RWPE1 (cell line): ENCODE data around the gene COMP.
A peak's percentile ranks its signal among the peaks of the same experiment; 100 is the strongest.

Experiments
- CTCF ChIA-PET: fragments of 350-600 bp; sonication (Branson Sonifier 250); formaldehyde crosslinking; extraction: SDS; loops from one replicate; lab custom pipeline; 2021; lab: Yijun Ruan, JAX
- POLR2A ChIA-PET: fragments of 400-600 bp; formaldehyde crosslinking; extraction: SDS; loops from one replicate; lab custom pipeline; 2020; ENCODE audit warnings: antibody characterized with exemption; ENCODE audit not compliant: low non-redundant PET; lab: Yijun Ruan, JAX
- DNase-seq: peaks from one replicate; pipeline ENCODE4 v3.0.0; 2012; ENCODE audit warnings: low spot score
- H3K27ac ChIP-seq: fragments of 450-650 bp; 2 replicates; pipeline ENCODE4 v1.5.1; 2017
- TF ChIP-seq, protein P1 (sequence below): fragments of 450-650 bp; conservative IDR thresholded peaks from 2 replicates; pipeline ENCODE4 v1.5.1; 2017; ENCODE audit warnings: low read depth, mild to moderate bottlenecking

The COMP gene

DNA sequence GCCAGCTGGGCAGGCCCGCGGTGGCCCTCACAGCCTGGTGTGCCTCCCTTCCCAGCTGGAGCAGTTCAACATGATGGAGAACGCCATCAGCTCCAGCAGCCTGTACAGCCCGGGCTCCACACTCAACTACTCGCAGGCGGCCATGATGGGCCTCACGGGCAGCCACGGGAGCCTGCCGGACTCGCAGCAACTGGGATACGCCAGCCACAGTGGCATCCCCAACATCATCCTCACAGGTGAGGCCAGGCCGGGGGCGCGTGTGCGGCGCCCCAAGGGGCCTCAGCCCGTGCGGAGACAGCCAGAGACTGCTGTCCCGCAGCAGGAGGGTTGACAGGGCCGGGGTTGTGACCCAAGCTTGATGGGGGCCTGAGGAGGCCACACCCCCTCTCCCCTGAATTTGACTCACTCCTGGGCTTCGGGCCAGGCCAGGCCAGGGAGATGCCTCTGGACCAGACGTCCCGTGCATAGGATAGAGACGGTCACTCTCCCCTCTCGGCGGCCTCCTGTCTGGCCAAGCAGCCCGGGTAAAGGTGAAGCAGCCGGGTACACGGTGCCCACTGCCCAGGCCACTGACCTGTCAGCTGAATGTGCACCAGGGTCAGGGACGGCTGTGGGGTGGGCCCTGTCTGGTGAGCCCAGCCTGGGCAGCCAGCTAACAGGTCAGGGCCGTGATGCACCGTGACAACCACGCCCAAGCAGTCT, 15.4 kb downstream of the COMP start:
- CTCF ChIA-PET: interaction anchor here (0.5 kb wide), 1 partner anchor 115 kb away, joined by 3 read pairs; no protein-coding TSS in a partner anchor
- peak; percentile 52 for DNase-seq
- POLR2A ChIA-PET: no interaction called here
- TF ChIP-seq, protein P1, sequence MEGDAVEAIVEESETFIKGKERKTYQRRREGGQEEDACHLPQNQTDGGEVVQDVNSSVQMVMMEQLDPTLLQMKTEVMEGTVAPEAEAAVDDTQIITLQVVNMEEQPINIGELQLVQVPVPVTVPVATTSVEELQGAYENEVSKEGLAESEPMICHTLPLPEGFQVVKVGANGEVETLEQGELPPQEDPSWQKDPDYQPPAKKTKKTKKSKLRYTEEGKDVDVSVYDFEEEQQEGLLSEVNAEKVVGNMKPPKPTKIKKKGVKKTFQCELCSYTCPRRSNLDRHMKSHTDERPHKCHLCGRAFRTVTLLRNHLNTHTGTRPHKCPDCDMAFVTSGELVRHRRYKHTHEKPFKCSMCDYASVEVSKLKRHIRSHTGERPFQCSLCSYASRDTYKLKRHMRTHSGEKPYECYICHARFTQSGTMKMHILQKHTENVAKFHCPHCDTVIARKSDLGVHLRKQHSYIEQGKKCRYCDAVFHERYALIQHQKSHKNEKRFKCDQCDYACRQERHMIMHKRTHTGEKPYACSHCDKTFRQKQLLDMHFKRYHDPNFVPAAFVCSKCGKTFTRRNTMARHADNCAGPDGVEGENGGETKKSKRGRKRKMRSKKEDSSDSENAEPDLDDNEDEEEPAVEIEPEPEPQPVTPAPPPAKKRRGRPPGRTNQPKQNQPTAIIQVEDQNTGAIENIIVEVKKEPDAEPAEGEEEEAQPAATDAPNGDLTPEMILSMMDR: no peak
- peak overlapping the region; percentile 47 for H3K27ac ChIP-seq

DNA sequence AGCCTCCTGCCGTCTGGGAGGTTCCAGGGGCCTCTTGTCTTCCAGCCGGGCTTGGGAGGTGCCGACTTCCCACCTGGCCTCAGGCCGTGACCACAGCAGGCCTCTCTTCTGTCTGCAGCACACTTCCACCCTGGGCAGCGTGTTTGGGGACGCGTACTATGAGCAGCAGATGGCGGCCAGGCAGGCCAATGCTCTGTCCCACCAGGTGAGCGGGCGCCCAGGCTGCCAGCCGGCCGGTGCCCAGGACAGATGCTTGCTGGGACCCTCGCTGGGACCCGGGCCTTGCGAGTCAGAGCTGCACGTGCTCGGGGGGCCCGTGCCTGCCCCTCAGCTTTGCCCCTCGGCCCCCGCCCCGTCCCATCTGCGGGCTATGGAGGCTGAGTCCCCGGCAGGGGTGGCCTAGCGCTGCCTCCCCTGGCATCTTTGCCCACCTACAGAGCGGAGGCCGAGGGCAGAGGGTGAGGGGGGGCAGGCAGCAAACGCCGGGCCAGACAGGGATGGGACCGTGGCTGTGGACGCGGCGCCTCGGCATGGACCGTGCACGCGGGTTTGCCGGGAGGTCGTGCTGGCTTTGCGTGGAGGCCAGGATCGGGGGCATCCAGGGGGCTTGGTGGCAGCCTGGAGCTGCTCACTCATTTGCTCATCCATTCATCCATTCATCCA, 16.2 kb downstream of the COMP start:
- POLR2A ChIA-PET: no interaction called here
- H3K27ac ChIP-seq: no peak overlapping the region
- TF ChIP-seq, protein P1: no peak
- no peak for DNase-seq
- CTCF ChIA-PET: no interaction called here

DNA sequence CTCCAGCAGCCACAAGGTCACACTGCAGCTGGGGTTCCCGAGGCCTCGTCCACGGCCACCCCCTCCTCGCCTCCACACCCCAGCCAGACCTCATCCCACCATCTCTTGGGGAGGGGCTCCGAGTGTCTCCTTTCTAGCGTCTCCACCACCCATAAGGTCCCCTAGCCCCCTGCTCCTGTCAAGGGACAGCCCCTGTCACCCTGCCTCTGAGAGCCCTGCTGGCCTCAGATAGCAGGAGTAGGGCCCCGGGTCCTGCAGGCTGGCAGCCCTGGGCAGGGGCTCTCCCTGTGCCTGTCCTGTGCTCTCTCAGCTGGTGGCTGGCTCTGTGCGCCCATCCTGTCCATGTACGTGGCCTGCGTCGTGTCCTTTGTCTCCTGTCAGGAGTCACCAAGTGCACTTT, 17.0 kb downstream of the COMP start:
- no peak for DNase-seq
- TF ChIP-seq, protein P1: no peak
- CTCF ChIA-PET: interaction anchor here (1.3 to 2.2 kb wide), 2 partner anchors 9 to 73 kb away, joined by 4 to 24 read pairs; no protein-coding TSS in a partner anchor
- POLR2A ChIA-PET: interaction anchor here (0.6 kb wide), 1 partner anchor 193 kb away, joined by 3 read pairs; no protein-coding TSS in a partner anchor
- H3K27ac ChIP-seq: peak overlapping the region; percentile 53

GRCh38 chr19:18773682-18774081, 17.4 kb downstream of the COMP start:
- TF ChIP-seq, protein P1: no peak
- POLR2A ChIA-PET: interaction anchor here (0.6 kb wide), 1 partner anchor 193 kb away, joined by 3 read pairs; no protein-coding TSS in a partner anchor
- DNase-seq: no peak
- peak overlapping the region; percentile 53 for H3K27ac ChIP-seq
- CTCF ChIA-PET: interaction anchor here (0.6 to 2.2 kb wide), 6 partner anchors 9 to 99 kb away, joined by 3 to 24 read pairs (median 4); no protein-coding TSS in a partner anchor

DNA sequence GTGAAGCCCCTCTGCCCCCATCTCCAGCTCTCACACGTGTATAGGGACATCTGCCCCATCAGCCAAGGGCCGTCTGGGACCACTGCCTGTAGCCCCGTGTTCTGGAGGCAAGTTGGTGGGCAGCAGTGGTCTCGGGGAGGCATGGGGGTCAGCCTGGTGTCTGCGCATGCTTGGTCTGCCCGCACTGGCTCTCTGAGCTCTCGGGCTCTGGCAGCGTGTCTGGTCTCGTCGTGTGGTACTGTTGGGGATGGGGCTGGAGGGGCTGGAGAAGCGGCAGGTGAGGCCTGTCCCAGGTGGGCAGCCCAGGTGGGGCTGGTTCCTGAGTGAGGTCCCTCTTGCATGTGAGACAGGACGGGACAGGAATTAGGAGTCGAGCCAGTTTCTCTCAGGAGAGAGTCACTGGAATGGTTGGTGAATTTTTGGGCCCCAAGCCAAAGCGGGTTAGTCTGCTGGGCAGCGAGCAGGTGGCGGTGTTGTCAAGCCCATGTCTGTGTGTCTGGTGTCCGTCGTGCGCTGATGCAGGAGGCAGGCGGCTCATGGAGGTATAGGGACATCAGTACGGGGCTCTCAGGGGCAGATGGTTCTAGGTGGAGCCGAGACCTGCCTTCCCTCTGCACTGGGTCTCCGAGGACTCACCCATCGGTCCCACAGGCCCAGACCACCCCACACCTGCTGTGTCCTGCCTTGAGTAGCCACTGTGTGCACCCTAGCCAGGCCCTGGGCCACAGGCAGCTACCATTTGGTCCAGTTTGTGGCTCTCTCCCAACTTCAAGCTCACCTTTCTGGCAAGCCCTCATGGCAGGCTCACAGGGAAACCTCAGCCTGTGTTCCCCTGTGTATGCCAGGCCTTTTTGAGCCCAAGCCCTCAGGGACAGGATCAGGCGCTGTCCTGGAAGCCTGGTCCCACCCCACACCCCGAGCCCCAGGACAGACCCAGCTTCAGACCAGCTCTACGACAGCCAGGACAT, 18.2 kb downstream of the COMP start:
- POLR2A ChIA-PET: no interaction called here

More for the DNA sequence above, 18.2 kb downstream of the COMP start:
- H3K27ac ChIP-seq: peak overlapping the region; percentile 53
- TF ChIP-seq, protein P1: peak; percentile 70
- peak; percentile 59 for DNase-seq
- CTCF ChIA-PET: interaction anchor here (0.6 to 2.2 kb wide), 9 partner anchors 8 to 100 kb away, joined by 3 to 24 read pairs (median 3); no protein-coding TSS in a partner anchor
